ENCODE measurements around the gene TMPRSS3.

GRCh38 chr21:42403611-42404231, 7.9 kb upstream of the TMPRSS3 start, which contains the start of gene UBASH3A:
- TF ChIP-seq, protein P1, sequence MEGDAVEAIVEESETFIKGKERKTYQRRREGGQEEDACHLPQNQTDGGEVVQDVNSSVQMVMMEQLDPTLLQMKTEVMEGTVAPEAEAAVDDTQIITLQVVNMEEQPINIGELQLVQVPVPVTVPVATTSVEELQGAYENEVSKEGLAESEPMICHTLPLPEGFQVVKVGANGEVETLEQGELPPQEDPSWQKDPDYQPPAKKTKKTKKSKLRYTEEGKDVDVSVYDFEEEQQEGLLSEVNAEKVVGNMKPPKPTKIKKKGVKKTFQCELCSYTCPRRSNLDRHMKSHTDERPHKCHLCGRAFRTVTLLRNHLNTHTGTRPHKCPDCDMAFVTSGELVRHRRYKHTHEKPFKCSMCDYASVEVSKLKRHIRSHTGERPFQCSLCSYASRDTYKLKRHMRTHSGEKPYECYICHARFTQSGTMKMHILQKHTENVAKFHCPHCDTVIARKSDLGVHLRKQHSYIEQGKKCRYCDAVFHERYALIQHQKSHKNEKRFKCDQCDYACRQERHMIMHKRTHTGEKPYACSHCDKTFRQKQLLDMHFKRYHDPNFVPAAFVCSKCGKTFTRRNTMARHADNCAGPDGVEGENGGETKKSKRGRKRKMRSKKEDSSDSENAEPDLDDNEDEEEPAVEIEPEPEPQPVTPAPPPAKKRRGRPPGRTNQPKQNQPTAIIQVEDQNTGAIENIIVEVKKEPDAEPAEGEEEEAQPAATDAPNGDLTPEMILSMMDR (IDR thresholded peaks at IDR 0.05; ENCODE audit: low read depth, low read length, poor library complexity, severe bottlenecking): no peak
- TF ChIP-seq EZH2phosphoT487 (IDR thresholded peaks at IDR 0.05; ENCODE audit: borderline replicate concordance, low read length): no peak
